Astrocyte (in vitro differentiated cells and primary cell): ENCODE measurements around the gene RBM47. TPM values are rescaled to one million over a fixed set of nuclear protein-coding genes. Genes with fewer than 3 reads are reported as not detected.

Experiments used
- DNase-seq: peaks from one replicate; pipeline ENCODE4 v3.0.0-alpha.2; 2010; ENCODE audit warnings: low read depth
- FAIRE-seq: peaks from 2 replicates; lab custom pipeline; 2011; peaks lifted over from hg19 to GRCh38; lab: Jason Lieb, UNC
- H2AFZ ChIP-seq: 2 replicates; pipeline ENCODE4 v1.6.0; 2012; ENCODE audit warnings: low read depth, low read length, inconsistent platforms
- H3K27ac ChIP-seq: 2 replicates; pipeline ENCODE4 v1.5.1; 2011; ENCODE audit warnings: low read depth, low read length, inconsistent platforms
- H3K27me3 ChIP-seq: 2 replicates; pipeline ENCODE4 v1.6.0; 2011; ENCODE audit warnings: low read length, inconsistent platforms; ENCODE audit not compliant: insufficient read depth
- H3K36me3 ChIP-seq: 2 replicates; pipeline ENCODE4 v1.5.1; 2011; ENCODE audit warnings: low read length, inconsistent platforms; ENCODE audit not compliant: insufficient read depth
- H3K4me1 ChIP-seq: 2 replicates; pipeline ENCODE4 v1.5.1; 2011; ENCODE audit warnings: low read length, inconsistent platforms; ENCODE audit not compliant: insufficient read depth
- H3K4me2 ChIP-seq: 2 replicates; pipeline ENCODE4 v1.6.0; 2012; ENCODE audit warnings: low read length, inconsistent platforms
- H3K4me3 ChIP-seq: 2 replicates; pipeline ENCODE4 v1.5.1; 2011; ENCODE audit warnings: low read depth, mild to moderate bottlenecking, low read length, inconsistent platforms; ENCODE audit not compliant: insufficient read depth
- H3K79me2 ChIP-seq: 2 replicates; pipeline ENCODE4 v1.6.0; 2012; ENCODE audit warnings: mild to moderate bottlenecking, low read length, inconsistent platforms; ENCODE audit not compliant: insufficient read depth
- H3K9ac ChIP-seq: 2 replicates; pipeline ENCODE4 v1.6.0; 2012; ENCODE audit warnings: mild to moderate bottlenecking, low read length, inconsistent platforms
- H3K9me3 ChIP-seq: 2 replicates; pipeline ENCODE4 v1.5.1; 2012; ENCODE audit warnings: low read depth, mild to moderate bottlenecking, low read length, inconsistent platforms; ENCODE audit not compliant: insufficient read depth
- H4K20me1 ChIP-seq: 2 replicates; pipeline ENCODE4 v1.6.0; 2012; ENCODE audit warnings: low read length, inconsistent platforms; ENCODE audit not compliant: insufficient read depth
- H3K27ac Mint-ChIP-seq: one replicate; pipeline ENCODE4 v1.8.0; 2021; ENCODE audit warnings: mild to moderate bottlenecking, mixed read lengths; ENCODE audit not compliant: unreplicated experiment
- H3K27me3 Mint-ChIP-seq: one replicate; pipeline ENCODE4 v1.8.0; 2021; ENCODE audit warnings: low read depth, mixed read lengths; ENCODE audit not compliant: unreplicated experiment
- H3K36me3 Mint-ChIP-seq: one replicate; pipeline ENCODE4 v1.8.0; 2021; ENCODE audit warnings: low read depth, mixed read lengths; ENCODE audit not compliant: unreplicated experiment
- H3K4me1 Mint-ChIP-seq: one replicate; pipeline ENCODE4 v1.8.0; 2021; ENCODE audit warnings: low read depth, mixed read lengths; ENCODE audit not compliant: unreplicated experiment
- H3K4me3 Mint-ChIP-seq: one replicate; pipeline ENCODE4 v1.8.0; 2021; ENCODE audit warnings: mild to moderate bottlenecking, moderate library complexity, mixed read lengths; ENCODE audit not compliant: unreplicated experiment
- H3K9me3 Mint-ChIP-seq: one replicate; pipeline ENCODE4 v1.8.0; 2021; ENCODE audit warnings: mild to moderate bottlenecking, mixed read lengths; ENCODE audit not compliant: unreplicated experiment
- CTCF ChIP-seq: IDR thresholded peaks from 2 replicates; pipeline ENCODE4 v1.5.1; 2011; ENCODE audit warnings: low read depth, mild to moderate bottlenecking, inconsistent platforms, low read length, moderate library complexity; ENCODE audit not compliant: insufficient read depth
- EZH2 ChIP-seq: IDR thresholded peaks from 2 replicates; pipeline ENCODE4 v1.6.1; 2012; ENCODE audit warnings: mild to moderate bottlenecking, low read length, inconsistent platforms; ENCODE audit not compliant: insufficient read depth
- total RNA-seq: library from RNA; stranded (reverse); gene quantifications from 2 replicates; pipeline ENCODE4 v1.2.1, GENCODE V29; 2021

RBM47 gene
- total RNA-seq, 1 donor from 2014 or later: 2.9 TPM

- DNase-seq (no peak), FAIRE-seq (no peak)
- Histone ChIP-seq H3K27me3 (no peaks in the 10 kb centered on the region), H3K4me2 (no peak overlapping the region), H3K4me3 (no peak overlapping the region), H2AFZ (no peak overlapping the region), H3K36me3 (no peaks in the 10 kb centered on the region), H3K9me3 (no peaks in the 10 kb centered on the region), H4K20me1 (no peaks in the 10 kb centered on the region), H3K79me2 (no peaks in the 10 kb centered on the region), H3K9ac (no peak overlapping the region), H3K27ac (no peak overlapping the region), H3K4me1 (no peaks in the 10 kb centered on the region)
- Mint-ChIP-seq H3K9me3 (no peaks in the 10 kb centered on the region), H3K4me1 (peaks cover 3% of the 10 kb centered on the region), H3K36me3 (no peaks in the 10 kb centered on the region), H3K4me3 (no peak overlapping the region), H3K27me3 (no peaks in the 10 kb centered on the region), H3K27ac (no peak overlapping the region)
- TF ChIP-seq CTCF (no peak), EZH2 (no peak)
Measured at GRCh38 chr4:40502220-40502619, 127.4 kb downstream of the RBM47 start.

GRCh38 chr4:40500781-40501180 is 128.9 kb downstream of the RBM47 start:
- H3K4me3 Mint-ChIP-seq: no peak overlapping the region
- FAIRE-seq (no peak), DNase-seq (no peak)
- no peaks in the 10 kb centered on the region for H3K36me3 Mint-ChIP-seq
- no peaks in the 10 kb centered on the region for H3K27me3 Mint-ChIP-seq
- peaks cover 3% of the 10 kb centered on the region for H3K4me1 Mint-ChIP-seq
- Histone ChIP-seq H3K4me3 (no peak overlapping the region), H3K36me3 (no peaks in the 10 kb centered on the region), H3K79me2 (no peaks in the 10 kb centered on the region), H2AFZ (no peak overlapping the region), H3K4me1 (no peaks in the 10 kb centered on the region), H3K9me3 (no peaks in the 10 kb centered on the region), H4K20me1 (no peaks in the 10 kb centered on the region), H3K4me2 (no peak overlapping the region), H3K27ac (no peak overlapping the region), H3K27me3 (no peaks in the 10 kb centered on the region), H3K9ac (no peak overlapping the region)
- no peak overlapping the region for H3K27ac Mint-ChIP-seq
- no peaks in the 10 kb centered on the region for H3K9me3 Mint-ChIP-seq
- no peak for TF ChIP-seq CTCF
- TF ChIP-seq EZH2: no peak

GRCh38 chr4:40493160-40493559 is 136.5 kb downstream of the RBM47 start:
- no peak overlapping the region for H3K27ac ChIP-seq
- no peak overlapping the region for H3K9ac ChIP-seq
- no peak for DNase-seq
- H3K36me3 ChIP-seq: no peaks in the 10 kb centered on the region
- H3K9me3 Mint-ChIP-seq: no peaks in the 10 kb centered on the region
- no peak overlapping the region for H3K4me3 Mint-ChIP-seq
- no peaks in the 10 kb centered on the region for H3K79me2 ChIP-seq
- H3K27me3 Mint-ChIP-seq: no peaks in the 10 kb centered on the region
- no peaks in the 10 kb centered on the region for H3K27me3 ChIP-seq
- no peak overlapping the region for H3K4me2 ChIP-seq
- TF ChIP-seq EZH2: no peak
- TF ChIP-seq CTCF: no peak
- H3K4me1 Mint-ChIP-seq: no peaks in the 10 kb centered on the region
- H3K36me3 Mint-ChIP-seq: no peaks in the 10 kb centered on the region
- no peak overlapping the region for H3K27ac Mint-ChIP-seq
- FAIRE-seq: no peak
- H3K9me3 ChIP-seq: no peaks in the 10 kb centered on the region
- no peak overlapping the region for H3K4me3 ChIP-seq
- no peaks in the 10 kb centered on the region for H3K4me1 ChIP-seq
- H4K20me1 ChIP-seq: no peaks in the 10 kb centered on the region
- no peak overlapping the region for H2AFZ ChIP-seq
